ENCODE results near the gene SH3RF3. TPM values are rescaled to one million over a fixed set of nuclear protein-coding genes. Genes with fewer than 3 reads are reported as not detected.

SH3RF3 gene
- total RNA-seq, 1 experiment from 2014 or later = 21.7 TPM

DNA sequence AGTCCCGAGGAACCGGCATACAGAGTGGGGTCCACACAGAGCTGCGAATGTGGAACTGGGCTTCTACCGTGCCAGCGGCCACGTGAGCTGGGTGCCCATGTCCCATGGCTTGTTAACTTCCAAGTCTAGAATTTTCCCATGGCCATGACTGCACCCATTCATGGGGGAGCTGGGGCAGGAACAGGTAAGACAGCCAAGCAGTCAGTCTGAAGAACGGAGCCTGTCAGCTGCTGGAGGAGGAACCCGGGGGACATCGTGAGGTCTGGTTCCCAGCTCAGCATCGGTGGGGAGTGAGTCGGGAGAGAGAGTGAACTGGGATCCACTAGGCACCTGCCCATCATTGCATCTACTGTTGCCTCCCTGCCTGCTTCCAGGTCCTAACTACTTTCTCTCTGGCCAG lies 86.9 kb downstream of the SH3RF3 start:
- Mint-ChIP-seq H3K9me3 (ENCODE audit: unreplicated experiment) (no peaks in the 10 kb centered on the region), H3K27me3 (ENCODE audit: insufficient read depth, unreplicated experiment) (no peaks in the 10 kb centered on the region), H3K4me3 (ENCODE audit: unreplicated experiment) (no peak overlapping the region), H3K4me1 (ENCODE audit: insufficient read depth, unreplicated experiment) (peaks cover 58% of the 10 kb centered on the region), H3K27ac (ENCODE audit: low read depth, unreplicated experiment) (no peak overlapping the region), H3K36me3 (ENCODE audit: insufficient read depth, unreplicated experiment) (peaks cover 6% of the 10 kb centered on the region)
- CTCF ChIA-PET = interaction anchor here (1.2 kb wide), 1 partner anchor 135 kb away, joined by 5 read pairs; no protein-coding TSS in a partner anchor
- intact Hi-C loops (cut with micrococcal nuclease) = no loop called here
- no peak for DNase-seq (ENCODE audit: unreplicated experiment)
- POLR2A ChIA-PET = interaction anchor here (0.5 to 2.0 kb wide), 5 partner anchors 23 to 122 kb away, joined by 3 to 7 read pairs (median 3); no protein-coding TSS in a partner anchor
- TF ChIP-seq, protein P1, sequence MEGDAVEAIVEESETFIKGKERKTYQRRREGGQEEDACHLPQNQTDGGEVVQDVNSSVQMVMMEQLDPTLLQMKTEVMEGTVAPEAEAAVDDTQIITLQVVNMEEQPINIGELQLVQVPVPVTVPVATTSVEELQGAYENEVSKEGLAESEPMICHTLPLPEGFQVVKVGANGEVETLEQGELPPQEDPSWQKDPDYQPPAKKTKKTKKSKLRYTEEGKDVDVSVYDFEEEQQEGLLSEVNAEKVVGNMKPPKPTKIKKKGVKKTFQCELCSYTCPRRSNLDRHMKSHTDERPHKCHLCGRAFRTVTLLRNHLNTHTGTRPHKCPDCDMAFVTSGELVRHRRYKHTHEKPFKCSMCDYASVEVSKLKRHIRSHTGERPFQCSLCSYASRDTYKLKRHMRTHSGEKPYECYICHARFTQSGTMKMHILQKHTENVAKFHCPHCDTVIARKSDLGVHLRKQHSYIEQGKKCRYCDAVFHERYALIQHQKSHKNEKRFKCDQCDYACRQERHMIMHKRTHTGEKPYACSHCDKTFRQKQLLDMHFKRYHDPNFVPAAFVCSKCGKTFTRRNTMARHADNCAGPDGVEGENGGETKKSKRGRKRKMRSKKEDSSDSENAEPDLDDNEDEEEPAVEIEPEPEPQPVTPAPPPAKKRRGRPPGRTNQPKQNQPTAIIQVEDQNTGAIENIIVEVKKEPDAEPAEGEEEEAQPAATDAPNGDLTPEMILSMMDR (IDR thresholded peaks at IDR 0.05; ENCODE audit: unreplicated experiment) = no peak
- BruUV-seq (replicated peaks) = no TSS peak

DNA sequence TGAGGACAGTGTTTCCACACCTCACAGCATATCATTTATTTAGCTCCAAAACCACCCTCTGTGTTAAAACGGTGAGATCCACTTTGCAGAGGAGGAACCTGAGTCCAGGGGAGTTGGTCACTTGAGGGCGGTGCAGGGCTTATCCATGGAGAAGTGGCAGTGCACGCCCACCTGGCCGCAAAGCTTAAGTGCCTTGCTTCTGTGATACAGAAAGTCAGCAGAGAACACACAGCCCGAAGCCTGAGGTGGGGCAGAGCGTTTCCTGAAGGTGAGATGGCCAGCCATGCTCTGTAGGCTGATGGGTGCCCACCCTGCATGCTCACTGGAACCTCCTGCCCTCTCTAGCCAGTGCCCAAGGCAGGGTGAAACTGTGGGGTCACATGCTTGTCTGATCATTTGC lies 87.3 kb downstream of the SH3RF3 start:
- intact Hi-C loops (cut with micrococcal nuclease) = no loop called here
- Mint-ChIP-seq H3K27me3 (ENCODE audit: insufficient read depth, unreplicated experiment) (no peaks in the 10 kb centered on the region), H3K27ac (ENCODE audit: low read depth, unreplicated experiment) (no peak overlapping the region), H3K9me3 (ENCODE audit: unreplicated experiment) (no peaks in the 10 kb centered on the region), H3K4me3 (ENCODE audit: unreplicated experiment) (no peak overlapping the region), H3K4me1 (ENCODE audit: insufficient read depth, unreplicated experiment) (peaks cover 53% of the 10 kb centered on the region), H3K36me3 (ENCODE audit: insufficient read depth, unreplicated experiment) (peaks cover 6% of the 10 kb centered on the region)
- ChIA-PET CTCF (interaction anchor here (1.2 kb wide), 1 partner anchor 135 kb away, joined by 5 read pairs; no protein-coding TSS in a partner anchor), POLR2A (interaction anchor here (0.5 to 2.0 kb wide), 3 partner anchors 23 to 49 kb away, joined by 3 to 7 read pairs (median 3); no protein-coding TSS in a partner anchor)
- no TSS peak for BruUV-seq (replicated peaks)
- TF ChIP-seq, protein P1 (IDR thresholded peaks at IDR 0.05; ENCODE audit: unreplicated experiment) = no peak
- peak; percentile 26 for DNase-seq (ENCODE audit: unreplicated experiment)

DNA sequence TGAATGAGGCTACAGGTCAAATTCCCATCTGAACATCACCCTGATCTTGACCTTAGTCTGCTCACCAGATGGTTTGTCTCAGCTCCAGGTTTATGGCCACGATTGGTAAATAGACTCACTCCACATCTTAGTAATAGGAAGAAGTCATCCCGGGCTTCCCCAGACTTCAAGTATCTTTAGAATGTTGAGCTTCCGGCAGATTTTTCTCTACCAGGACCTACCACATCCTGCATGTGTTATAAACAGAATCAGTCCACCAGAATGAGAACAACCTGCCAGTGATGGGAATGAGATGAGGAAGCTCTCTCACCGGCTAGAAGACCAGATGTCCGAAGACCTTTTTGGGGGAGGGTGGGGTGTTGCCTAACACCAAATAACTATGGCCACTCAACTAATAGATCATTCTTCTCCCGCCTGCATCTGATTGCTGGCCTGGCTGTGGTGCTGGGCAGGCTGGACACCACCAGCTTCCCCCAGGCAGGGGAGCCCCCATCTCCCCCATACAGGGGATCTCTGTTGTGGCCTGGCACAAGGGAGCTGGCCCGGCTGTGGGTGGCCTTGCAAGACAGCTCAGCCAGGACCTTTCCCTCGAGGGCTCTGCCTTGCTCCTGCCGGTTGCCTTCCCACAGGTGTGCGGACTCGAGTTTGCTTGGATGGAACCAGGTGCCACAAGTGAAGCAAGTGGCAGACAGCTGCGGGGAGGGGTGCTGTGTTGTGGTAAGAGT lies 88.5 kb downstream of the SH3RF3 start:
- CTCF ChIA-PET = interaction anchor here (0.7 kb wide), 1 partner anchor 20 kb away, joined by 3 read pairs; no protein-coding TSS in a partner anchor
- H3K4me1 Mint-ChIP-seq (ENCODE audit: insufficient read depth, unreplicated experiment) = peaks cover 50% of the 10 kb centered on the region
- DNase-seq (ENCODE audit: unreplicated experiment) = peak; percentile 47
- H3K9me3 Mint-ChIP-seq (ENCODE audit: unreplicated experiment) = no peaks in the 10 kb centered on the region
- intact Hi-C loops (cut with micrococcal nuclease) = no loop called here
- H3K4me3 Mint-ChIP-seq (ENCODE audit: unreplicated experiment) = no peak overlapping the region
- H3K36me3 Mint-ChIP-seq (ENCODE audit: insufficient read depth, unreplicated experiment) = peaks cover 6% of the 10 kb centered on the region
- TF ChIP-seq, protein P1 (IDR thresholded peaks at IDR 0.05; ENCODE audit: unreplicated experiment) = no peak
- no TSS peak for BruUV-seq (replicated peaks)
- POLR2A ChIA-PET = interaction anchor here (0.7 to 1.3 kb wide), 2 partner anchors 24 to 26 kb away, joined by 3 to 4 read pairs; no protein-coding TSS in a partner anchor
- H3K27ac Mint-ChIP-seq (ENCODE audit: low read depth, unreplicated experiment) = no peak overlapping the region
- no peaks in the 10 kb centered on the region for H3K27me3 Mint-ChIP-seq (ENCODE audit: insufficient read depth, unreplicated experiment)

DNA sequence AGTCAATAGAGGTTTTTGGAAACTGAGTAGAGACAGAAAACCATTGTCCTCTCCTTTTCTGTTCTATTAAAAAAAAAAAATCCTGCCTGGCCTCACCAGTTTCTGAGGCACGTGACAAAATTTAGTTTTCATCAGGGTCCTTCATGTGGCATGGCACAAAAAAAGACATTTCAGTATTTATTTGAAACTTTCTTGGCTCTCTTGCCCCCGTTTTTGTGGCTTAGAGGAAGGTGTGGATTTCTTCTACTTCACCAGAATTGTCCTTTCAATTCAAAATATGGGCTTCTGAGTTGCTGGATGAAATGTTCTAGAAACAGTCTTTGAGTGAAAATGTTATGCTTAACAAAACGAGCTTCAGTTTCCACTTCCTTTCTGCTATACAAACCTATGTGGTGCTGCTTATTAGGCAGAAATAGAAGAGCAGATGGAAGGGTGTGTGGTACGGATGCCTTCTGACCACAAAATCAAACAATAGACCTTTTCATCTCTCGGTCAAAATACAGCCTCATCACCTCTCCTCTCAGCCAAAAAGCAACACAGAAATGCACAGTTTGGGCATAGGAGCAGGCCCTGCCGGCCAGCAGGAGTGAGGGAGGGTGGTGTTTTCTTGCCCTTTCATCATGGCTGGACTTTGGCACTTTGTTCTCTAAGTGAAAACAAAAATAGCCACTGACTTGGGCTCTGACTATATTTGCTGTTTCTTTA lies 89.2 kb downstream of the SH3RF3 start:
- no TSS peak for BruUV-seq (replicated peaks)
- Mint-ChIP-seq H3K27me3 (ENCODE audit: insufficient read depth, unreplicated experiment) (no peaks in the 10 kb centered on the region), H3K4me1 (ENCODE audit: insufficient read depth, unreplicated experiment) (peaks cover 42% of the 10 kb centered on the region), H3K9me3 (ENCODE audit: unreplicated experiment) (no peaks in the 10 kb centered on the region), H3K36me3 (ENCODE audit: insufficient read depth, unreplicated experiment) (peaks cover 6% of the 10 kb centered on the region), H3K27ac (ENCODE audit: low read depth, unreplicated experiment) (no peak overlapping the region), H3K4me3 (ENCODE audit: unreplicated experiment) (no peak overlapping the region)
- TF ChIP-seq, protein P1 (IDR thresholded peaks at IDR 0.05; ENCODE audit: unreplicated experiment) = no peak
- intact Hi-C loops (cut with micrococcal nuclease) = no loop called here
- DNase-seq (ENCODE audit: unreplicated experiment) = no peak
- POLR2A ChIA-PET = interaction anchor here (1.3 kb wide), 1 partner anchor 23 kb away, joined by 4 read pairs; no protein-coding TSS in a partner anchor
- CTCF ChIA-PET = interaction anchor here (0.6 kb wide), 1 partner anchor 207 kb away, joined by 3 read pairs; no protein-coding TSS in a partner anchor
